Right lung (tissue), 5 donors: Measurements from ENCODE around the gene MAFG. TPM values are rescaled to one million over a fixed set of nuclear protein-coding genes. Genes with fewer than 3 reads are reported as not detected.

Source experiments
- DNase-seq, 2 donors: peaks; one replicate each; pipeline ENCODE4 v3.0.0-alpha.2; 2013
- polyA plus RNA-seq, 5 donors: library from polyadenylated mRNA; unstranded; fragments of 120-200 nt; gene quantifications; one replicate each; pipeline versions ENCODE4 v1.2.1 to v1.2.3, GENCODE V29; 2013; ENCODE audit warnings: inconsistent platforms in 1 of 5, low replicate concordance in 1 of 5; ENCODE audit not compliant: insufficient read length in 5 of 5, insufficient read depth in 1 of 5

MAFG gene
- polyA plus RNA-seq, 5 donors, result 7.1 to 13.4 (median 9.7) TPM

DNA sequence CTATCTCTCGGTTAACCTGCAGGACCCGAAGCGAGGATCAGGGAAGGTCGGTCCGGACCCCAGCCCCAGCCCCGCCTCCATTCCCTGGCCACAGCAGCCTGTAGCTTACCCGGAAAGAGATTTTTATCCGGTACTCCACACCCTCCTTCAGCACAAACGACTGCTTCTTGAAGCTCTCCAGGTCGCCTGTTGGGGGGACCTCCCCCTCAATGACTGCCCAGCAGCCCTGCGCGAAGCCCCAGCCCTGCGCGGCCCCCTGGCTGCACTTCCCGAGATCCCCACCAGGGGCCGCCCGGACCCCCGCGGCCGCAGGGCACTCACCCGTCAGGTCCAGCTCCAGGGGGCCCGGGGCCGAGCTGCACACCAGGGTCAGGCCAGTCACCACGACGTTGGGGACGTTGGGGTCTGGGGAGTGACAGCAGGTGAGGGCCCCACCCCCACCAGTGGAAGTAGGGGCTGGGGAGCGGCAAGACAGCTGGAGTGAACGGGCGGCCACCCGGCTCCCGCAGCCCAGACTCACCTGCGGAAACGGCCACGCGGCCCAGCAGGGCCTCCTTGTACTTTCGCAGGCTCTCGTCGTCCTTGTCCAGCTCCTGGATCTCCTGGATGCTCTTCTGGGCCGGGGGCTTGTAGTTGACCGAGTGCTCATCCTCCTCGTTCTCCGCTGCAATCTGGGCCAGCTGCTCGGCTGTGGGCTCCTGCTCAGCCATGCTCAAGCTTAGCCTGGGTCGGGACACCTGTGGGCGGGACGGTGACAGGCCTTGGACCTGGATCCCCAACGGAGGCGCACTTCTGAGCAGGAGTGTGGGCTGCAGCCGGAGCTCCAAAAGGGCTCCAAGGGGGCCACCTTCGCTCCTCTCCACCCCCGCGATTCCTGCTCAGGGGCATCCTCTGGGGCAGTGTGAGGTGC, 58.1 kb downstream of the MAFG start:
- peak in 1 of 2 donors; percentile 38 for DNase-seq

DNA sequence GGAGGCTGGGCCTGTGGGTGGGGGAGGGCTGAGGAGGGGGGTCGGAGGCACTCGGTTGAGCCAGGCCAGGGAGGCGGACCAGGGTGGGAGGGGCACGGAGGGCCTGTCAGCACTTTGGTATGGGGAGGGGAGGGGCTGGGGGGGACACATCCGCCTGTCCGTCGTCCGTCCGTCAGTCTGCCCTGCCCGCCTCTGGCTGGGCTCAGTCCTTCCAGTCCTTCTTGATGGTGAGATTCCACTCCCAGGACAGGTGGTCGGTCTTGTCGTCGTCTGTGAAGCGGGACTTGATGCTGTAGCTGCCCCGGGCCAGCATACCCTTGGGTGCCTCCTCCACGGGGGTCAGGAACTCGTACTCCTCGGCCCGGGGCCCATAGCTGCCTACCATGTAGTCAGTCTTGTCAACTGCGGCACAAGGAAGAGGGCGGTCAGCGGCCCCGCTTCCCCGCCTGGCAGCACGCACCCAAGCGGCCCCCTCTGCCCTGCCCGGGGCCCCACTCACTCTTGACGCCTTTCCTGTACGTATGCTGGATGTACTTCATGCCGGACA, 58.8 kb downstream of the MAFG start:
- DNase-seq, result no peak

Other genes with a start within 250 kb of the MAFG start
- gene ARL16, start 243.9 kb downstream of the MAFG start, polyA plus RNA-seq, result 10 to 100 TPM; 38.7 to 53.2 (median 45.5) TPM
- gene HGS, start 243.7 kb downstream of the MAFG start, polyA plus RNA-seq, result 10 to 100 TPM; 76.4 to 92.3 (median 82.1) TPM
- 10 to 100 TPM; 23.5 to 52.8 (median 28.3) TPM for gene MRPL12, start 224.4 kb downstream of the MAFG start, polyA plus RNA-seq
- 10 to 100 TPM in 1 of 5 donors, 1 to 10 TPM in 4; 5.4 to 12.7 (median 9.5) TPM for gene SLC25A10, start 215.5 kb downstream of the MAFG start, polyA plus RNA-seq
- under 1 TPM in 4 of 5 donors, not detected in 1; 0.08 to 0.42 (median 0.20) TPM for gene GCGR, start 123.6 kb downstream of the MAFG start, polyA plus RNA-seq
- gene MCRIP1, start 94.4 kb downstream of the MAFG start, polyA plus RNA-seq, result 100 to 1,000 TPM in 1 of 5 donors, 10 to 100 TPM in 4; 53.6 to 144 (median 89.4) TPM
- gene PPP1R27, start 92.7 kb downstream of the MAFG start, polyA plus RNA-seq, result 1 to 10 TPM in 1 of 5 donors, under 1 TPM in 4; 0.11 to 1.7 (median 0.15) TPM
- gene P4HB, start 67.2 kb downstream of the MAFG start, polyA plus RNA-seq, result 100 to 1,000 TPM; 405 to 645 (median 548) TPM
- 100 to 1,000 TPM; 109 to 300 (median 150) TPM for gene ARHGDIA, start 56.4 kb downstream of the MAFG start, polyA plus RNA-seq
- 100 to 1,000 TPM in 1 of 5 donors, 10 to 100 TPM in 4; 65.2 to 102 (median 69.9) TPM for gene ALYREF, start 36.1 kb downstream of the MAFG start, polyA plus RNA-seq
- gene ANAPC11, start 36.0 kb downstream of the MAFG start, polyA plus RNA-seq, result 100 to 1,000 TPM in 1 of 5 donors, 10 to 100 TPM in 4; 58.1 to 139 (median 77.9) TPM
- gene NPB, start 25.5 kb downstream of the MAFG start, polyA plus RNA-seq, result 1 to 10 TPM in 4 of 5 donors, under 1 TPM in 1; 0.85 to 1.4 (median 1.3) TPM
- 10 to 100 TPM; 13.9 to 26.7 (median 15.7) TPM for gene PCYT2, start 16.3 kb downstream of the MAFG start, polyA plus RNA-seq
- 10 to 100 TPM in 4 of 5 donors, 1 to 10 TPM in 1; 9.7 to 15.2 (median 12.9) TPM for gene SIRT7, start 9.6 kb downstream of the MAFG start, polyA plus RNA-seq
- 10 to 100 TPM; 31.4 to 88.9 (median 40.3) TPM for gene PYCR1, start 9.6 kb upstream of the MAFG start, polyA plus RNA-seq
- gene MYADML2, start 19.5 kb upstream of the MAFG start, polyA plus RNA-seq, result 1 to 10 TPM in 1 of 5 donors, under 1 TPM in 3, not detected in 1; 0.10 to 1.2 (median 0.17) TPM
- 10 to 100 TPM; 29.6 to 81.0 (median 65.9) TPM for gene NOTUM, start 33.5 kb upstream of the MAFG start, polyA plus RNA-seq
- 10 to 100 TPM; 32.9 to 68.3 (median 44.6) TPM for gene ASPSCR1, start 49.9 kb upstream of the MAFG start, polyA plus RNA-seq
- gene CENPX, start 95.1 kb upstream of the MAFG start, polyA plus RNA-seq, result 10 to 100 TPM; 43.6 to 68.6 (median 50.9) TPM
- 10 to 100 TPM; 11.4 to 24.3 (median 16.9) TPM for gene LRRC45, start 95.6 kb upstream of the MAFG start, polyA plus RNA-seq
- 10 to 100 TPM; 11.6 to 26.2 (median 16.2) TPM for gene RAC3, start 103.9 kb upstream of the MAFG start, polyA plus RNA-seq
- gene DCXR, start 110.0 kb upstream of the MAFG start, polyA plus RNA-seq, result 10 to 100 TPM; 57.7 to 99.0 (median 67.4) TPM
- gene RFNG, start 124.1 kb upstream of the MAFG start, polyA plus RNA-seq, result 10 to 100 TPM; 31.2 to 57.4 (median 50.3) TPM
- 100 to 1,000 TPM in 1 of 5 donors, 10 to 100 TPM in 4; 63.6 to 105 (median 81.9) TPM for gene GPS1, start 124.2 kb upstream of the MAFG start, polyA plus RNA-seq
- 100 to 1,000 TPM in 1 of 5 donors, 10 to 100 TPM in 4; 51.2 to 104 (median 67.2) TPM for gene DUS1L, start 138.1 kb upstream of the MAFG start, polyA plus RNA-seq
- gene FASN, start 170.5 kb upstream of the MAFG start, polyA plus RNA-seq, result 10 to 100 TPM; 17.0 to 71.5 (median 22.6) TPM